H1 (cell line): ENCODE data around the gene NR1H3. TPM values are rescaled to one million over a fixed set of nuclear protein-coding genes. Genes with fewer than 3 reads are reported as not detected.

Source experiments
- CTCF ChIA-PET: fragments of 300-600 bp; sonication (Branson Sonifier 250); formaldehyde crosslinking; loops from one replicate; lab custom pipeline; 2021; ENCODE audit not compliant: partially characterized antibody; lab: Charles Lee
- POLR2A ChIA-PET: fragments of 300-600 bp; sonication (Branson Sonifier 250); formaldehyde crosslinking; loops from one replicate; lab custom pipeline; 2021; ENCODE audit warnings: inconsistent platforms; ENCODE audit not compliant: partially characterized antibody; lab: Charles Lee
- DNase-seq, 2 experiments: peaks; one replicate each; pipeline versions ENCODE4 v3.0.0 to v3.0.0-alpha.2; 2010 to 2022; ENCODE audit warnings: low spot score in 2 of 2, low read depth in 1 of 2, mixed read lengths in 1 of 2
- FAIRE-seq: peaks from 2 replicates; lab custom pipeline; 2011; peaks lifted over from hg19 to GRCh38; lab: Jason Lieb, UNC
- H2AFZ ChIP-seq: 2 replicates; pipeline ENCODE4 v1.8.1; 2012; ENCODE audit warnings: low read length, inconsistent platforms
- H2AK5ac ChIP-seq: 2 replicates; pipeline ENCODE4 v1.6.1; 2013; ENCODE audit warnings: low read depth, low read length
- H2BK120ac ChIP-seq: replicated peaks from 2 replicates; pipeline ENCODE3; 2013; ENCODE audit warnings: low read depth, low read length, inconsistent platforms
- H2BK12ac ChIP-seq: 2 replicates; pipeline ENCODE4 v1.6.1; 2013; ENCODE audit warnings: low read depth, low read length
- H2BK15ac ChIP-seq: 2 replicates; pipeline ENCODE4 v1.6.1; 2013; ENCODE audit warnings: low read length
- H2BK20ac ChIP-seq: 2 replicates; pipeline ENCODE4 v1.6.1; 2013; ENCODE audit warnings: low read length
- H2BK5ac ChIP-seq: 2 replicates; pipeline ENCODE4 v1.6.1; 2013; ENCODE audit warnings: low read depth, low read length
- H3K14ac ChIP-seq: 2 replicates; pipeline ENCODE4 v1.6.1; 2013; ENCODE audit warnings: inconsistent platforms; ENCODE audit not compliant: insufficient read length
- H3K18ac ChIP-seq: 2 replicates; pipeline ENCODE4 v1.6.1; 2013; ENCODE audit warnings: low read length; ENCODE audit errors: extremely low read depth
- H3K23ac ChIP-seq: 2 replicates; pipeline ENCODE4 v1.6.1; 2013; ENCODE audit warnings: inconsistent platforms; ENCODE audit not compliant: insufficient read length
- H3K23me2 ChIP-seq: 2 replicates; pipeline ENCODE4 v1.6.1; 2013; ENCODE audit warnings: low read depth, low read length
- H3K27ac ChIP-seq: 2 replicates; pipeline ENCODE4 v1.6.1; 2011; ENCODE audit warnings: low read depth, low read length, inconsistent platforms
- H3K27me3 ChIP-seq, 4 experiments: replicated peaks in 1 of 4; 1 replicate in 1 of 4; 2 replicates in 3 of 4; pipeline versions ENCODE4 v1.6.1 to v1.8.1; 2011 to 2013; ENCODE audit warnings: low read length in 3 of 4, mild to moderate bottlenecking in 3 of 4, inconsistent platforms in 2 of 4, mixed read lengths in 2 of 4, moderate library complexity in 1 of 4; ENCODE audit not compliant: control insufficient read depth in 3 of 4, insufficient read depth in 3 of 4; ENCODE audit errors: extremely low read depth in 1 of 4
- H3K36me3 ChIP-seq, 4 experiments: 2 replicates each; pipeline versions ENCODE4 v1.6.1 to v1.8.1; 2011 to 2013; ENCODE audit warnings: mild to moderate bottlenecking in 4 of 4, low read length in 3 of 4, moderate library complexity in 2 of 4, control low read depth in 1 of 4, inconsistent platforms in 1 of 4; ENCODE audit not compliant: insufficient read depth in 4 of 4, control insufficient read depth in 2 of 4
- H3K4ac ChIP-seq: replicated peaks from 2 replicates; pipeline ENCODE3; 2013; ENCODE audit warnings: low read length, low read depth, mixed read lengths, inconsistent platforms; ENCODE audit not compliant: insufficient read length
- H3K4me1 ChIP-seq, 4 experiments: replicated peaks in 1 of 4; 1 replicate in 1 of 4; 2 replicates in 3 of 4; pipeline versions ENCODE4 v1.6.1 to v1.8.1; 2011 to 2013; ENCODE audit warnings: low read length in 3 of 4, inconsistent platforms in 2 of 4, mixed read lengths in 1 of 4; ENCODE audit not compliant: insufficient read depth in 4 of 4, control insufficient read depth in 3 of 4
- H3K4me2 ChIP-seq, 2 experiments: 2 replicates each; pipeline versions ENCODE4 v1.6.1 to v1.8.1; 2011 to 2013; ENCODE audit warnings: low read depth in 2 of 2, low read length in 2 of 2, control low read depth in 1 of 2, inconsistent platforms in 1 of 2, mild to moderate bottlenecking in 1 of 2; ENCODE audit not compliant: insufficient read depth in 1 of 2
- H3K4me3 ChIP-seq, 4 experiments: fragments of 200-600, 300-600 bp in 1 of 4; sonication (generic), shearing (Covaris generic), sonication (Bioruptor Twin) in 1 of 4; 2 replicates each; pipeline versions ENCODE4 v1.5.1 to v1.8.1; 2011 to 2016; ENCODE audit warnings: low read length in 4 of 4, low read depth in 3 of 4, control low read depth in 2 of 4, inconsistent platforms in 2 of 4, mild to moderate bottlenecking in 2 of 4, mixed read lengths in 1 of 4, moderate library complexity in 1 of 4; ENCODE audit not compliant: insufficient read depth in 2 of 4; ENCODE audit errors: extremely low read depth in 1 of 4
- H3K56ac ChIP-seq: replicated peaks from 2 replicates; pipeline ENCODE3; 2013; ENCODE audit warnings: low read depth, mild to moderate bottlenecking, mixed read lengths, low read length, inconsistent platforms; ENCODE audit not compliant: insufficient read length
- H3K79me1 ChIP-seq: 2 replicates; pipeline ENCODE4 v1.6.1; 2013; ENCODE audit warnings: low read depth, low read length, control low read depth
- H3K79me2 ChIP-seq, 2 experiments: 2 replicates each; pipeline versions ENCODE4 v1.6.1 to v1.8.1; 2012 to 2013; ENCODE audit warnings: low read length in 2 of 2, mild to moderate bottlenecking in 2 of 2, inconsistent platforms in 1 of 2; ENCODE audit not compliant: insufficient read depth in 2 of 2, control insufficient read depth in 1 of 2
- H3K9ac ChIP-seq, 4 experiments: replicated peaks in 1 of 4; 1 replicate in 1 of 4; 2 replicates in 3 of 4; pipeline versions ENCODE4 v1.6.1 to v1.8.1; 2011 to 2013; ENCODE audit warnings: low read depth in 3 of 4, low read length in 3 of 4, control low read depth in 2 of 4, mild to moderate bottlenecking in 2 of 4, moderate library complexity in 2 of 4, inconsistent platforms in 1 of 4; ENCODE audit errors: extremely low read depth in 1 of 4
- H3K9me3 ChIP-seq, 2 experiments: 2 replicates each; pipeline versions ENCODE4 v1.6.1 to v1.8.1; 2012 to 2013; ENCODE audit warnings: mild to moderate bottlenecking in 2 of 2, moderate library complexity in 2 of 2, control low read depth in 1 of 2, inconsistent platforms in 1 of 2, low read depth in 1 of 2, low read length in 1 of 2, mixed read lengths in 1 of 2; ENCODE audit not compliant: insufficient read depth in 2 of 2
- H4K20me1 ChIP-seq, 2 experiments: replicated peaks in 1 of 2; 2 replicates each; pipeline versions ENCODE3 to v1.8.1; 2011 to 2013; ENCODE audit warnings: inconsistent platforms in 2 of 2, low read length in 2 of 2, mild to moderate bottlenecking in 1 of 2; ENCODE audit not compliant: insufficient read depth in 2 of 2, control insufficient read depth in 1 of 2
- H4K5ac ChIP-seq: 2 replicates; pipeline ENCODE4 v1.6.1; 2013; ENCODE audit warnings: low read length, low read depth, mixed read lengths, inconsistent platforms; ENCODE audit not compliant: insufficient read length
- H4K8ac ChIP-seq: 2 replicates; pipeline ENCODE4 v1.8.0; 2013; ENCODE audit warnings: mild to moderate bottlenecking, moderate library complexity, low read length, inconsistent platforms; ENCODE audit not compliant: insufficient read depth; ENCODE audit errors: extremely low read depth
- H4K91ac ChIP-seq: replicated peaks from 2 replicates; pipeline ENCODE3; 2013; ENCODE audit warnings: low read length, mixed read lengths, inconsistent platforms; ENCODE audit not compliant: insufficient read length
- ASH2L ChIP-seq: fragments of 200-600, 300-600 bp; sonication (generic); IDR thresholded peaks from one replicate; pipeline ENCODE4 v1.7.1; 2017; ENCODE audit warnings: low read length
- BRCA1 ChIP-seq: IDR thresholded peaks from 2 replicates; pipeline ENCODE4 v1.6.1; 2012; ENCODE audit warnings: low read depth, low read length, improper control_type of control experiment
- CBX5 ChIP-seq: fragments of 300-800, 300-1000 bp; sonication (generic); IDR thresholded peaks from 2 replicates; pipeline ENCODE4 v1.7.1; 2016; ENCODE audit warnings: antibody characterized with exemption, low read length, low read depth
- JUN ChIP-seq: IDR thresholded peaks from 2 replicates; pipeline ENCODE4 v1.6.1; 2011; ENCODE audit warnings: low read depth, mild to moderate bottlenecking, improper control_type of control experiment, low read length
- JUND ChIP-seq: IDR thresholded peaks from 2 replicates; pipeline ENCODE4 v1.6.1; 2011; ENCODE audit warnings: mild to moderate bottlenecking, improper control_type of control experiment, low read length
- NANOG ChIP-seq: IDR thresholded peaks from 2 replicates; pipeline ENCODE4 v1.6.1; 2011; ENCODE audit warnings: low read length, low read depth, mild to moderate bottlenecking, inconsistent platforms; ENCODE audit not compliant: insufficient read depth, poor library complexity, severe bottlenecking
- PHF8 ChIP-seq: fragments of 200-600 bp; sonication (generic); conservative IDR thresholded peaks from 2 replicates; pipeline ENCODE4 v1.7.1; 2012; ENCODE audit warnings: low read depth, mild to moderate bottlenecking, inconsistent platforms, low read length, moderate library complexity
- SP4 ChIP-seq: IDR thresholded peaks from 2 replicates; pipeline ENCODE4 v1.6.1; 2012; ENCODE audit warnings: low read length, inconsistent platforms
- TAF1 ChIP-seq: IDR thresholded peaks from 2 replicates; pipeline ENCODE4 v1.6.1; 2011; ENCODE audit warnings: mild to moderate bottlenecking, low read depth, low read length
- TBP ChIP-seq: IDR thresholded peaks from 2 replicates; pipeline ENCODE4 v1.6.1; 2011; ENCODE audit warnings: low read depth, low read length, improper control_type of control experiment
- TCF12 ChIP-seq: IDR thresholded peaks from 2 replicates; pipeline ENCODE4 v1.6.1; 2011; ENCODE audit warnings: low read depth, mild to moderate bottlenecking, low read length
- TEAD4 ChIP-seq: IDR thresholded peaks from 2 replicates; pipeline ENCODE4 v1.6.1; 2012; ENCODE audit warnings: low read depth, low read length, inconsistent platforms, mixed read lengths
- WGBS, 2 experiments: shearing (Covaris generic) in 1 of 2; methylation state at CpG; one replicate each; pipeline versions ENCODE4 v1.1.6 to v1.1.7; 2013 to 2015; ENCODE audit warnings: low lambda C conversion rate in 2 of 2, mixed read lengths in 2 of 2, inconsistent platforms in 1 of 2, low coverage in 1 of 2, missing lambda C conversion rate in 1 of 2; ENCODE audit not compliant: insufficient replicate concordance in 2 of 2, insufficient coverage in 1 of 2, insufficient read length in 1 of 2; ENCODE audit errors: extremely low coverage in 1 of 2, missing lambda C conversion rate in 1 of 2; 5-methylcytosine and 5-hydroxymethylcytosine counted together
- polyA plus RNA-seq, 7 experiments: library from polyadenylated mRNA; depleted of rRNA in 3 of 7; stranded (reverse) in 5 of 7; unstranded in 2 of 7; fragments of >200 nt in 5 of 7; fragments of 200-250 nt in 2 of 7; gene quantifications; 1 replicate in 5 of 7; 2 replicates in 1 of 7; 4 replicates in 1 of 7; pipeline versions ENCODE4 v1.2.1 to v1.2.3, GENCODE V29; 2011 to 2013; ENCODE audit warnings: missing spikeins in 2 of 7, mixed read lengths in 2 of 7
- total RNA-seq: library from RNA; stranded (reverse); fragmentation: NEBNext Ultra II Directional; extraction: Animal tissue kit (Norgen Biotek cat#: 25700); gene quantifications from 2 replicates; pipeline ENCODE4 v1.2.1, GENCODE V29; 2021
- TF ChIP-seq, protein P1 (sequence below): IDR thresholded peaks from 2 replicates; pipeline ENCODE4 v1.6.1; 2011; ENCODE audit warnings: low read depth, mild to moderate bottlenecking, low read length; ENCODE audit not compliant: insufficient read depth

NR1H3 gene
- total and polyA plus RNA-seq, 2 of the 8 experiments (the other 6 are each of a cell fraction or from before 2014, with no cell fraction given), result 19.9 to 42.1 TPM

- H3K18ac ChIP-seq, result no peak overlapping the region
- no peak for FAIRE-seq
- H2BK120ac ChIP-seq, result peak overlapping the region; percentile 2
- no peak overlapping the region for H3K27ac ChIP-seq
- H3K4me1 ChIP-seq, result peaks cover 2 to 16% (median 9%) of the 10 kb centered on the region in 4 experiments
- peak overlapping the region in 1 of 4 experiments; percentile 51; a peak in 3 of 8 replicates for H3K4me3 ChIP-seq
- peak overlapping the region; percentile 68 for H4K91ac ChIP-seq
- H3K79me2 ChIP-seq, result no peaks in the 10 kb centered on the region
- H2BK20ac ChIP-seq, result no peak overlapping the region
- H2AFZ ChIP-seq, result no peak overlapping the region
- no peaks in the 10 kb centered on the region for H3K79me1 ChIP-seq
- no peak for DNase-seq
- no peaks in the 10 kb centered on the region for H3K27me3 ChIP-seq
- H4K8ac ChIP-seq, result peak overlapping the region; percentile 11; the same call in 1 of the 2 replicates
- H3K56ac ChIP-seq, result no peak overlapping the region
- peaks cover 3% of the 10 kb centered on the region for H3K23me2 ChIP-seq
- 86% methylated on average over 11 of the region's 11 CpGs; no CpG with 5 or more reads in 1 of the 2 experiments for WGBS, 2 experiments
- no peak overlapping the region for H3K4ac ChIP-seq
- H3K9ac ChIP-seq, result no peak overlapping the region; a peak in 1 of 7 replicates
- H2BK5ac ChIP-seq, result peak overlapping the region; percentile 73; the same call in 1 of the 2 replicates
- peak overlapping the region; percentile 58 to 65 for H3K4me2 ChIP-seq
- POLR2A ChIA-PET, result interaction anchor here (0.9 to 7.1 kb wide), 13 partner anchors 9 to 558 kb away, joined by 3 to 47 read pairs (median 12); partner anchors contain the start of genes ACP2, ARFGAP2, ARHGAP1 and DDB2
- H3K14ac ChIP-seq, result no peak overlapping the region
- H3K9me3 ChIP-seq, result no peaks in the 10 kb centered on the region
- no peaks in the 10 kb centered on the region for H4K20me1 ChIP-seq
- H3K36me3 ChIP-seq, result no peaks in the 10 kb centered on the region; a peak in 1 of 8 replicates
- no peak overlapping the region for H2AK5ac ChIP-seq
- H2BK12ac ChIP-seq, result peak overlapping the region; percentile 33; the same call in 1 of the 2 replicates
- H3K23ac ChIP-seq, result no peak overlapping the region
- CTCF ChIA-PET, result interaction anchor here (0.8 to 7.1 kb wide), 31 partner anchors 9 to 154 kb away, joined by 3 to 127 read pairs (median 6); partner anchors contain the start of genes ACP2, ARFGAP2, DDB2 and MADD
- H4K5ac ChIP-seq, result peak overlapping the region; percentile 6
- H2BK15ac ChIP-seq, result no peak overlapping the region
- TF ChIP-seq TBP (no peak), TAF1 (no peak), TEAD4 (no peak), BRCA1 (no peak), JUN (no peak), SP4 (no peak), TCF12 (no peak), NANOG (no peak), JUND (no peak), CBX5 (no peak), PHF8 (no peak), ASH2L (no peak)
- TF ChIP-seq, protein P1, sequence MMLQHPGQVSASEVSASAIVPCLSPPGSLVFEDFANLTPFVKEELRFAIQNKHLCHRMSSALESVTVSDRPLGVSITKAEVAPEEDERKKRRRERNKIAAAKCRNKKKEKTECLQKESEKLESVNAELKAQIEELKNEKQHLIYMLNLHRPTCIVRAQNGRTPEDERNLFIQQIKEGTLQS, result no peak
These were observed 614 bp downstream of the NR1H3 start for GRCh38 chr11:47258317-47258902.
